IMR-90 (cell line): ENCODE data around the gene NDUFC2. TPM values are rescaled to one million over a fixed set of nuclear protein-coding genes. Genes with fewer than 3 reads are reported as not detected.

Source experiments
- ATAC-seq: fragments of 200-7000 bp; cut with Tn5 transposase; 2 replicates; pipeline ENCODE4 v1.9.1; 2020; ENCODE audit warnings: low read depth, mild to moderate bottlenecking, moderate library complexity
- BruUV-seq: library from RNA; stranded (reverse); fragments of 400-500 nt; replicated peaks from 2 replicates; lab custom pipeline; 2021; lab: Mats Ljungman, UMichigan
- CTCF ChIA-PET: fragments of 300-600 bp; formaldehyde crosslinking; extraction: SDS; loops from one replicate; lab custom pipeline; 2021; ENCODE audit warnings: antibody characterized with exemption; lab: Yijun Ruan, JAX
- POLR2A ChIA-PET: fragments of 300-600 bp; sonication (Branson Sonifier 250); formaldehyde crosslinking; loops from one replicate; lab custom pipeline; 2022; ENCODE audit warnings: antibody characterized with exemption; ENCODE audit not compliant: unreplicated experiment; lab: Charles Lee
- DNase-seq: peaks from one replicate; pipeline ENCODE4 v3.0.0; 2013
- H2AFZ ChIP-seq: replicated peaks from 2 replicates; pipeline ENCODE3; 2013; ENCODE audit warnings: low read length, mild to moderate bottlenecking; ENCODE audit not compliant: poor library complexity
- H2AK5ac ChIP-seq: 2 replicates; pipeline ENCODE4 v1.6.1; 2013; ENCODE audit warnings: low read depth, low read length, inconsistent platforms
- H2AK9ac ChIP-seq: replicated peaks from 2 replicates; pipeline ENCODE3; 2013; ENCODE audit warnings: mild to moderate bottlenecking, low read depth, low read length, moderate library complexity; ENCODE audit not compliant: poor library complexity
- H2BK120ac ChIP-seq: 2 replicates; pipeline ENCODE4 v1.6.1; 2013; ENCODE audit warnings: low read depth, low read length, inconsistent platforms
- H2BK15ac ChIP-seq: 3 replicates; pipeline ENCODE4 v1.6.1; 2013; ENCODE audit warnings: low read depth, low read length, inconsistent platforms
- H2BK20ac ChIP-seq: 2 replicates; pipeline ENCODE4 v1.6.1; 2013; ENCODE audit warnings: low read depth, mild to moderate bottlenecking, inconsistent platforms, low read length, moderate library complexity
- H2BK5ac ChIP-seq: 2 replicates; pipeline ENCODE4 v1.6.1; 2013; ENCODE audit warnings: mild to moderate bottlenecking, low read depth, low read length, inconsistent platforms; ENCODE audit not compliant: poor library complexity, severe bottlenecking
- H3K14ac ChIP-seq: replicated peaks from 2 replicates; pipeline ENCODE4 v1.6.1; 2013; ENCODE audit warnings: low read depth, low read length, inconsistent platforms
- H3K18ac ChIP-seq: 2 replicates; pipeline ENCODE4 v1.6.1; 2013; ENCODE audit warnings: low read depth, low read length, control low read depth
- H3K23ac ChIP-seq: 2 replicates; pipeline ENCODE4 v1.6.1; 2013; ENCODE audit warnings: low read depth, low read length, inconsistent platforms
- H3K27ac ChIP-seq: 2 replicates; pipeline ENCODE4 v1.5.1; 2013; ENCODE audit warnings: mild to moderate bottlenecking, control low read depth, low read length; ENCODE audit not compliant: insufficient read depth
- H3K27me3 ChIP-seq: 2 replicates; pipeline ENCODE4 v1.6.1; 2013; ENCODE audit warnings: low read length; ENCODE audit not compliant: control insufficient read depth, insufficient read depth
- H3K36me3 ChIP-seq: 2 replicates; pipeline ENCODE4 v1.6.1; 2013; ENCODE audit warnings: low read length, mixed read lengths; ENCODE audit not compliant: control insufficient read depth, insufficient read depth
- H3K4ac ChIP-seq: 2 replicates; pipeline ENCODE4 v1.6.1; 2013; ENCODE audit warnings: low read depth, low read length, inconsistent platforms
- H3K4me1 ChIP-seq: 2 replicates; pipeline ENCODE4 v1.6.1; 2013; ENCODE audit warnings: low read length, mixed read lengths; ENCODE audit not compliant: control insufficient read depth, insufficient read depth
- H3K4me2 ChIP-seq: 2 replicates; pipeline ENCODE4 v1.6.1; 2013; ENCODE audit warnings: low read depth, mild to moderate bottlenecking, control low read depth, low read length, moderate library complexity
- H3K4me3 ChIP-seq: 2 replicates; pipeline ENCODE4 v1.5.1; 2013; ENCODE audit warnings: low read depth, mild to moderate bottlenecking, control low read depth, low read length, moderate library complexity; ENCODE audit not compliant: insufficient read depth
- H3K56ac ChIP-seq: 2 replicates; pipeline ENCODE4 v1.6.1; 2013; ENCODE audit warnings: low read length, inconsistent platforms; ENCODE audit not compliant: insufficient read depth; ENCODE audit errors: extremely low read depth
- H3K79me1 ChIP-seq, 2 experiments: 2 replicates each; pipeline ENCODE4 v1.6.1; 2013; ENCODE audit warnings: low read length in 2 of 2, inconsistent platforms in 1 of 2, low read depth in 1 of 2
- H3K9ac ChIP-seq: 2 replicates; pipeline ENCODE4 v1.6.1; 2013; ENCODE audit warnings: low read depth, low read length, control low read depth
- H3K9me1 ChIP-seq: 2 replicates; pipeline ENCODE4 v1.6.1; 2013; ENCODE audit warnings: low read length, inconsistent platforms; ENCODE audit not compliant: insufficient read depth
- H3K9me3 ChIP-seq: 2 replicates; pipeline ENCODE4 v1.6.1; 2013; ENCODE audit warnings: low read length; ENCODE audit not compliant: control insufficient read depth, insufficient read depth
- H4K20me1 ChIP-seq: 2 replicates; pipeline ENCODE4 v1.6.1; 2013; ENCODE audit warnings: low read length, inconsistent platforms; ENCODE audit not compliant: insufficient read depth
- H4K5ac ChIP-seq: 2 replicates; pipeline ENCODE4 v1.6.1; 2013; ENCODE audit warnings: mild to moderate bottlenecking, low read depth, low read length, control low read depth
- H4K8ac ChIP-seq, 2 experiments: 2 replicates each; pipeline ENCODE4 v1.6.1; 2013; ENCODE audit warnings: low read depth in 2 of 2, low read length in 2 of 2, control low read depth in 1 of 2, inconsistent platforms in 1 of 2
- H4K91ac ChIP-seq: 2 replicates; pipeline ENCODE4 v1.6.1; 2013; ENCODE audit warnings: low read depth, low read length, inconsistent platforms; ENCODE audit not compliant: insufficient read depth
- CHD1 ChIP-seq: IDR thresholded peaks from 2 replicates; pipeline ENCODE4 v1.6.1; 2012; ENCODE audit warnings: low read depth, low read length, improper control_type of control experiment
- FOS ChIP-seq: fragments of 150-350 bp; IDR thresholded peaks from 2 replicates; pipeline ENCODE4 v1.6.1; 2016; ENCODE audit warnings: low read depth, low read length
- MAZ ChIP-seq: IDR thresholded peaks from 2 replicates; pipeline ENCODE4 v1.6.1; 2012; ENCODE audit warnings: low read depth, mild to moderate bottlenecking, low read length, improper control_type of control experiment, moderate library complexity, borderline replicate concordance
- MXI1 ChIP-seq: IDR thresholded peaks from 2 replicates; pipeline ENCODE4 v1.6.1; 2012; ENCODE audit warnings: low read depth, mild to moderate bottlenecking, low read length, moderate library complexity, borderline replicate concordance
- NFE2L2 ChIP-seq: fragments of 150-350 bp; IDR thresholded peaks from 2 replicates; pipeline ENCODE4 v1.6.1; 2016; ENCODE audit warnings: low read depth, mild to moderate bottlenecking, low read length
- POLR2A ChIP-seq: IDR thresholded peaks from 2 replicates; pipeline ENCODE4 v1.6.1; 2012; ENCODE audit warnings: mild to moderate bottlenecking, low read depth, low read length
- RCOR1 ChIP-seq: IDR thresholded peaks from 2 replicates; pipeline ENCODE4 v1.6.1; 2012; ENCODE audit warnings: mild to moderate bottlenecking, low read length, improper control_type of control experiment; ENCODE audit not compliant: insufficient replicate concordance
- RFX5 ChIP-seq: IDR thresholded peaks from 2 replicates; pipeline ENCODE4 v1.8.0; 2012; ENCODE audit warnings: low read depth, mild to moderate bottlenecking, low read length, moderate library complexity
- SMC3 ChIP-seq: fragments of 150-350 bp; IDR thresholded peaks from 2 replicates; pipeline ENCODE4 v1.6.1; 2016; ENCODE audit warnings: low read depth, mild to moderate bottlenecking, antibody characterized with exemption, low read length, moderate library complexity
- USF2 ChIP-seq: fragments of 150-350 bp; IDR thresholded peaks from 2 replicates; pipeline ENCODE4 v1.6.1; 2017; ENCODE audit warnings: mild to moderate bottlenecking, antibody characterized with exemption, low read length, low read depth
- WGBS, 2 experiments: methylation state at CpG; one replicate each; pipeline versions ENCODE4 v1.1.5 to v1.1.7; 2013; ENCODE audit warnings: missing lambda C conversion rate in 2 of 2; ENCODE audit not compliant: insufficient read length in 1 of 2; ENCODE audit errors: extremely low coverage in 2 of 2; 5-methylcytosine and 5-hydroxymethylcytosine counted together
- dilution Hi-C: fragments of 300-500 bp; cut with HindIII; formaldehyde crosslinking; loops from one replicate; pipeline ENCODE4 v1.14.3; 2018; ENCODE audit warnings: low sequenced_read_pairs; ENCODE audit not compliant: unreplicated experiment
- in situ Hi-C: fragments of 300-500 bp; cut with MboI; formaldehyde crosslinking; loops from 3 replicates; pipeline ENCODE4 v1.14.3; 2019; ENCODE audit warnings: low sequenced_read_pairs, inconsistent platforms, mixed read lengths
- intact Hi-C: fragments of 100-400 bp; cut with micrococcal nuclease; formaldehyde crosslinking; loops from 2 replicates; pipeline ENCODE4 v1.10.0; 2022
- polyA plus RNA-seq, 3 experiments: library from polyadenylated mRNA; depleted of rRNA; stranded (reverse); fragments of >200 nt; gene quantifications; 2 replicates each; pipeline ENCODE4 v1.2.3, GENCODE V29; 2012; ENCODE audit warnings: low replicate concordance in 1 of 3
- total RNA-seq: library from RNA; depleted of rRNA; stranded (reverse); fragments of >200 nt; gene quantifications from 2 replicates; pipeline ENCODE4 v1.2.3, GENCODE V29; 2012

NDUFC2 gene
- total and polyA plus RNA-seq, 2 of the 4 experiments (the other 2 are of a cell fraction) = 146 to 340 TPM

GRCh38 chr11:78037825-78038620, 41.6 kb downstream of the NDUFC2 start (continued):
- TF ChIP-seq MXI1 = no peak
- no peak for TF ChIP-seq MAZ

- Histone ChIP-seq H3K27ac (no peak overlapping the region), H2AFZ (no peak overlapping the region), H3K4ac (no peak overlapping the region), H4K20me1 (no peaks in the 10 kb centered on the region), H4K91ac (0 out of 2 replicates have a peak overlapping the region, but pooled peaks have one; percentile 4), H3K56ac (no peak overlapping the region), H3K9me1 (peaks cover 14% of the 10 kb centered on the region; the same call in 1 of the 2 replicates), H3K36me3 (no peaks in the 10 kb centered on the region), H3K79me1 (peaks cover 0 to 10% of the 10 kb centered on the region in 2 experiments; a peak in 2 of 4 replicates), H2BK15ac (0 out of 3 replicates have a peak overlapping the region, but pooled peaks have one; percentile 61), H3K4me1 (peaks cover 5% of the 10 kb centered on the region), H2AK5ac (0 out of 2 replicates have a peak overlapping the region, but pooled peaks have one; percentile 23), H3K23ac (no peak overlapping the region), H3K9me3 (no peaks in the 10 kb centered on the region), H2BK120ac (no peak overlapping the region), H3K4me3 (no peak overlapping the region), H3K4me2 (no peak overlapping the region), H2BK20ac (no peak overlapping the region), H2AK9ac (peak overlapping the region; percentile 45), H3K18ac (no peak overlapping the region), H2BK5ac (no peak overlapping the region), H4K8ac (no peak overlapping the region), H3K9ac (no peak overlapping the region), H3K14ac (no peak overlapping the region), H3K27me3 (no peaks in the 10 kb centered on the region), H4K5ac (no peak overlapping the region)
- DNase-seq (no peak), ATAC-seq (no peak)
- in situ Hi-C loops (no loop called here), dilution Hi-C loops (no loop called here), intact Hi-C loops (no loop called here)
- ChIA-PET POLR2A (no interaction called here), CTCF (no interaction called here)
- TF ChIP-seq CHD1 = no peak
- TF ChIP-seq NFE2L2 = no peak
- TF ChIP-seq SMC3 = no peak
- TF ChIP-seq POLR2A = no peak
- TF ChIP-seq FOS = no peak
- TF ChIP-seq RFX5 = no peak
- TF ChIP-seq MAZ = no peak
- no peak for TF ChIP-seq RCOR1
- no peak for TF ChIP-seq USF2
- no peak for TF ChIP-seq MXI1
- BruUV-seq = no TSS peak
- WGBS, 2 experiments = 80% methylated on average over 3 of the region's 3 CpGs; no CpG with 5 or more reads in 1 of the 2 experiments
Measured at GRCh38 chr11:78037056-78037455, 42.6 kb downstream of the NDUFC2 start.
